CD4-positive, alpha-beta memory T cell (primary cell): ENCODE measurements around the gene PPM1H. TPM values are rescaled to one million over a fixed set of nuclear protein-coding genes. Genes with fewer than 3 reads are reported as not detected.

ENCODE experiments used
- CTCF ChIA-PET: fragments of 350-600 bp; sonication (Branson Sonifier 250); formaldehyde crosslinking; loops from one replicate; lab custom pipeline; 2021; ENCODE audit warnings: inconsistent platforms; ENCODE audit not compliant: partially characterized antibody; lab: Charles Lee
- POLR2A ChIA-PET: fragments of 350-600 bp; sonication (Branson Sonifier 250); formaldehyde crosslinking; loops from one replicate; lab custom pipeline; 2021; ENCODE audit not compliant: partially characterized antibody; lab: Charles Lee
- DNase-seq, 5 donors: peaks; one replicate each; pipeline versions ENCODE4 v3.0.0 to v3.0.0-alpha.2; 2020 to 2022; ENCODE audit warnings: mixed read lengths in 1 of 5
- H3K27ac ChIP-seq: one replicate; pipeline ENCODE4 v1.7.0; 2013; ENCODE audit warnings: low read depth, low read length
- H3K27me3 ChIP-seq: 2 replicates; pipeline ENCODE4 v1.7.0; 2013; ENCODE audit warnings: mild to moderate bottlenecking, low read length, moderate library complexity; ENCODE audit not compliant: insufficient read depth
- H3K36me3 ChIP-seq: 2 replicates; pipeline ENCODE4 v1.7.0; 2013; ENCODE audit warnings: mild to moderate bottlenecking, low read length, moderate library complexity; ENCODE audit not compliant: insufficient read depth
- H3K4me1 ChIP-seq: 2 replicates; pipeline ENCODE4 v1.7.0; 2013; ENCODE audit warnings: mild to moderate bottlenecking, low read length, moderate library complexity; ENCODE audit not compliant: insufficient read depth
- H3K4me3 ChIP-seq, 2 donors: one replicate each; pipeline ENCODE4 v1.7.0; 2013; ENCODE audit warnings: low read length in 2 of 2, mild to moderate bottlenecking in 1 of 2
- H3K9me3 ChIP-seq, 2 donors: one replicate each; pipeline ENCODE4 v1.7.0; 2013; ENCODE audit warnings: low read length in 2 of 2, control low read depth in 1 of 2; ENCODE audit not compliant: control insufficient read depth in 1 of 2
- H3K27ac Mint-ChIP-seq, 7 donors: one replicate each; pipeline ENCODE4 v1.8.0; 2020 to 2021; ENCODE audit warnings: mixed read lengths in 7 of 7, mild to moderate bottlenecking in 6 of 7, inconsistent platforms in 3 of 7, moderate library complexity in 3 of 7
- H3K27me3 Mint-ChIP-seq, 2 donors: one replicate each; pipeline ENCODE4 v1.8.0; 2020 to 2021; ENCODE audit warnings: mixed read lengths in 2 of 2
- H3K36me3 Mint-ChIP-seq, 2 donors: one replicate each; pipeline ENCODE4 v1.8.0; 2020 to 2021; ENCODE audit warnings: mixed read lengths in 2 of 2, inconsistent platforms in 1 of 2, mild to moderate bottlenecking in 1 of 2
- H3K4me1 Mint-ChIP-seq, 4 donors: one replicate each; pipeline ENCODE4 v1.8.0; 2020 to 2021; ENCODE audit warnings: mixed read lengths in 4 of 4, mild to moderate bottlenecking in 1 of 4
- H3K4me3 Mint-ChIP-seq, 8 donors: one replicate each; pipeline ENCODE4 v1.8.0; 2020 to 2021; ENCODE audit warnings: mixed read lengths in 8 of 8, mild to moderate bottlenecking in 7 of 8, moderate library complexity in 6 of 8, inconsistent platforms in 3 of 8
- H3K9me3 Mint-ChIP-seq, 8 donors: one replicate each; pipeline ENCODE4 v1.8.0; 2020 to 2021; ENCODE audit warnings: mixed read lengths in 8 of 8, mild to moderate bottlenecking in 5 of 8, inconsistent platforms in 3 of 8, moderate library complexity in 1 of 8
- intact Hi-C: fragments of 100-400 bp; cut with micrococcal nuclease; formaldehyde crosslinking; loops from one replicate; pipeline ENCODE4 v1.15.1; 2023
- polyA plus RNA-seq, 2 donors: library from polyadenylated mRNA; unstranded; fragments of 300-500 nt; fragmentation: Illumina TruSeq; gene quantifications; one replicate each; pipeline ENCODE4 v1.2.3, GENCODE V29; 2021
- total RNA-seq, 2 experiments: library from RNA; stranded (reverse); gene quantifications; one replicate each; pipeline ENCODE4 v1.2.3, GENCODE V29; 2021

Gene PPM1H
- total and polyA plus RNA-seq, 4 experiments from 2014 or later, result 0.06 to 0.14 TPM; not detected in 2

DNA sequence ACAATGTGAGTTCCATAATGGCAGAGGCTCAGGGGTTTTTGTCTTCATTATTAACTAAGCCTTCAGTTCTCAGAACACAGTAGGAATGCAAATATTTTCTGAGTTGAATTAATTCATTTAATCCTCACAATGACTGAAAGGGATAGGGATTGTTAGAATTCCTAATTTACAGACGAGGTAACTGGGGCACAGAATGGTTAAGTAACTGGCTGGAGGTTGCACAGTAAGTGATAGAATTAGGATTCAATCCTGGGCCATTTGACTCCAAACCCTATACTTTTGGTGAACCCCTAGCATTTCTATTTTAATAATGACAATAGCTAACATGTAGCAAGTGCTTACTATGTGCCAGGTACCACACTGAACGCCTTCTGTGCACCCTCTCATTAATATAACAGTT is 163.1 kb downstream of the PPM1H start:
- Mint-ChIP-seq H3K9me3 (no peaks in the 10 kb centered on the region), H3K4me1 (no peaks in the 10 kb centered on the region), H3K4me3 (no peak overlapping the region), H3K27ac (no peak overlapping the region), H3K27me3 (no peaks in the 10 kb centered on the region), H3K36me3 (no peaks in the 10 kb centered on the region)
- H3K4me1 ChIP-seq, result no peaks in the 10 kb centered on the region
- intact Hi-C loops, result no loop called here
- no peaks in the 10 kb centered on the region for H3K9me3 ChIP-seq
- POLR2A ChIA-PET, result no interaction called here
- no peak overlapping the region for H3K27ac ChIP-seq
- no peaks in the 10 kb centered on the region for H3K27me3 ChIP-seq
- no peaks in the 10 kb centered on the region for H3K36me3 ChIP-seq
- no peak overlapping the region for H3K4me3 ChIP-seq
- CTCF ChIA-PET, result no interaction called here
- DNase-seq, result no peak

DNA sequence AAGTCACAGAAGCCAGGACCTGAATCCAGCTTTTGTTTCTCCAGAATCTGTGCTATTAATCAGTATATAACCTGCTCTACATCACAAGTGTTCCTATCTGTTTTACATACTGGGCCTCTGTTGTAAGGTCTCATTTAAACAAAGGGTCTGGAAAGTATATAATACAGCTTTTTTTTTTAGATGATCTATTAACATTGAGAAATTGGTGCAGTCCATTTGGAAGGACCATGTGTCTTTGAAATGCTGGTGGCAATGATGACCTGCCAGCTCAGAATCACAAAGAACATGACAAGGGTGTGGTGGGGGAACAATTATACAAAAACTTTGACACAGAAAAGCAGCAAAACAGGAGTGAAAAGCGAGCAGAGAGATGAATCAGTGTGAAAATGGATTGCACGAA is 164.6 kb downstream of the PPM1H start:
- H3K9me3 ChIP-seq, result no peaks in the 10 kb centered on the region
- H3K36me3 ChIP-seq, result no peaks in the 10 kb centered on the region
- no peaks in the 10 kb centered on the region for H3K4me1 Mint-ChIP-seq
- no peaks in the 10 kb centered on the region for H3K36me3 Mint-ChIP-seq
- no peaks in the 10 kb centered on the region for H3K9me3 Mint-ChIP-seq
- DNase-seq, result no peak
- H3K4me3 Mint-ChIP-seq, result no peak overlapping the region
- CTCF ChIA-PET, result interaction anchor here (0.6 to 1.1 kb wide), 2 partner anchors 24 to 386 kb away, joined by 3 read pairs; no protein-coding TSS in a partner anchor
- H3K4me1 ChIP-seq, result no peaks in the 10 kb centered on the region
- intact Hi-C loops, result no loop called here
- H3K27ac ChIP-seq, result no peak overlapping the region
- peaks cover 0 to 3% of the 10 kb centered on the region in 2 donors for H3K27me3 Mint-ChIP-seq
- no peaks in the 10 kb centered on the region for H3K27me3 ChIP-seq
- peak overlapping the region in 1 of 7 donors; percentile 4 for H3K27ac Mint-ChIP-seq
- POLR2A ChIA-PET, result interaction anchor here (0.6 kb wide), 1 partner anchor 71 kb away, joined by 3 read pairs; no protein-coding TSS in a partner anchor
- no peak overlapping the region for H3K4me3 ChIP-seq

GRCh38 chr12:62769076-62769619 is 165.8 kb downstream of the PPM1H start:
- Histone ChIP-seq H3K9me3 (no peaks in the 10 kb centered on the region), H3K4me1 (no peaks in the 10 kb centered on the region), H3K27ac (no peak overlapping the region), H3K36me3 (no peaks in the 10 kb centered on the region), H3K4me3 (no peak overlapping the region), H3K27me3 (no peaks in the 10 kb centered on the region)
- Mint-ChIP-seq H3K27ac (no peak overlapping the region), H3K4me3 (no peak overlapping the region), H3K36me3 (no peaks in the 10 kb centered on the region), H3K4me1 (no peaks in the 10 kb centered on the region), H3K9me3 (no peaks in the 10 kb centered on the region), H3K27me3 (peaks cover 0 to 3% of the 10 kb centered on the region in 2 donors)
- ChIA-PET POLR2A (no interaction called here), CTCF (interaction anchor here (0.9 kb wide), 1 partner anchor 25 kb away, joined by 3 read pairs; no protein-coding TSS in a partner anchor)
- intact Hi-C loops, result no loop called here
- DNase-seq, result no peak

DNA sequence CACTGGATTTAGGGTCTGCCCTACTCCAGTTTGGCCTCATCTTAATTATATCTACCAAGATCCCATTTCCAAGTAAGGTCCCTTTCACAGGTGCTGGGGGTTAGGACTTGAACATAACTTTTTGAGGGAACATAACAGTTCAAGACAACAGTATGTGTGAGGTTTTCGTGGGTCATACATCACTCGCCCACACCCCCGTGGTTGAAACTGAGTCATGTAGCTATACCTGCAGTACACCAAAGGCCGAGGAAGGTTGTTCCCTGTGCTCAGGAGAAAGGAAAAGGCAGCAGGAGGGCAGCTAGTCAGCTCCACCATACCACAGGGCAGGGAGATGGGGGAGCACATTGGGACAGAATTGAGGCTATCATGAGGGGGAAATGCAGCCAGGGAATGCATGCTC is 167.0 kb downstream of the PPM1H start:
- CTCF ChIA-PET, result no interaction called here

GRCh38 chr12:62767496-62767895 is 167.5 kb downstream of the PPM1H start:
- H3K27ac Mint-ChIP-seq, result no peak overlapping the region
- H3K4me3 ChIP-seq, result no peak overlapping the region
- CTCF ChIA-PET, result no interaction called here
- H3K9me3 Mint-ChIP-seq, result no peaks in the 10 kb centered on the region
- no peak overlapping the region for H3K27ac ChIP-seq
- no peaks in the 10 kb centered on the region for H3K36me3 ChIP-seq
- H3K9me3 ChIP-seq, result no peaks in the 10 kb centered on the region
- no peak overlapping the region for H3K4me3 Mint-ChIP-seq
- H3K4me1 Mint-ChIP-seq, result no peaks in the 10 kb centered on the region
- DNase-seq, result no peak
- H3K27me3 Mint-ChIP-seq, result peaks cover 0 to 9% of the 10 kb centered on the region in 2 donors
- no peaks in the 10 kb centered on the region for H3K36me3 Mint-ChIP-seq
- intact Hi-C loops, result no loop called here
- POLR2A ChIA-PET, result no interaction called here
- no peaks in the 10 kb centered on the region for H3K27me3 ChIP-seq
- H3K4me1 ChIP-seq, result no peaks in the 10 kb centered on the region

More for the DNA sequence above, 167.0 kb downstream of the PPM1H start:
- Histone ChIP-seq H3K27me3 (no peaks in the 10 kb centered on the region), H3K9me3 (no peaks in the 10 kb centered on the region), H3K4me1 (no peaks in the 10 kb centered on the region), H3K4me3 (no peak overlapping the region), H3K27ac (no peak overlapping the region), H3K36me3 (no peaks in the 10 kb centered on the region)
- no peaks in the 10 kb centered on the region for H3K4me1 Mint-ChIP-seq
- H3K4me3 Mint-ChIP-seq, result no peak overlapping the region
- no peaks in the 10 kb centered on the region for H3K36me3 Mint-ChIP-seq
- H3K9me3 Mint-ChIP-seq, result no peaks in the 10 kb centered on the region
- peaks cover 0 to 7% of the 10 kb centered on the region in 2 donors for H3K27me3 Mint-ChIP-seq
- intact Hi-C loops, result no loop called here
- no peak overlapping the region for H3K27ac Mint-ChIP-seq
- DNase-seq, result no peak
- POLR2A ChIA-PET, result no interaction called here

DNA sequence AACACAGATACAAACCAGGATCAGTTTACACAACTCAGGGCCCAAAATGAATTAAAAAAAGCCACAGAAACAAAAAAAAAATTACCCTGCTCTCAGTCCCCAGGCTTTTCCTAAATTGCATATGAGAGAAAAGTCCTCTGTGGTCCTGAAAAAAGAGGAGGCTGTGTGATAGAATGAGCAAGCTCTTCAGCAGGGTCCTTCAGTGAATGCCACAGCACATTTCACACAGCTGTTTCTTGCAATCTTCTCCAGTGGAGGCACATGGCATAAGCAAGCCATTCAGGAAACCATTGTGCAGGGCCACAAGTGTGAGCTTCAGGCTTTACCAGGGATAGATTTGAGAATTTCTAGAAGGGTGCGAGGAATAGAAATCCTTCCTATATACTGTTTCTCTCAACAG is 168.5 kb downstream of the PPM1H start:
- DNase-seq, result no peak
- H3K27ac ChIP-seq, result no peak overlapping the region
- no peak overlapping the region for H3K4me3 ChIP-seq
- H3K4me3 Mint-ChIP-seq, result no peak overlapping the region
- H3K4me1 ChIP-seq, result no peaks in the 10 kb centered on the region
- ChIA-PET CTCF (no interaction called here), POLR2A (no interaction called here)
- no peaks in the 10 kb centered on the region for H3K27me3 ChIP-seq
- H3K36me3 ChIP-seq, result no peaks in the 10 kb centered on the region
- intact Hi-C loops, result no loop called here
- no peaks in the 10 kb centered on the region for H3K4me1 Mint-ChIP-seq
- H3K9me3 Mint-ChIP-seq, result no peaks in the 10 kb centered on the region
- peaks cover 0 to 9% of the 10 kb centered on the region in 2 donors for H3K27me3 Mint-ChIP-seq
- no peaks in the 10 kb centered on the region for H3K9me3 ChIP-seq
- H3K36me3 Mint-ChIP-seq, result no peaks in the 10 kb centered on the region
- H3K27ac Mint-ChIP-seq, result no peak overlapping the region

DNA sequence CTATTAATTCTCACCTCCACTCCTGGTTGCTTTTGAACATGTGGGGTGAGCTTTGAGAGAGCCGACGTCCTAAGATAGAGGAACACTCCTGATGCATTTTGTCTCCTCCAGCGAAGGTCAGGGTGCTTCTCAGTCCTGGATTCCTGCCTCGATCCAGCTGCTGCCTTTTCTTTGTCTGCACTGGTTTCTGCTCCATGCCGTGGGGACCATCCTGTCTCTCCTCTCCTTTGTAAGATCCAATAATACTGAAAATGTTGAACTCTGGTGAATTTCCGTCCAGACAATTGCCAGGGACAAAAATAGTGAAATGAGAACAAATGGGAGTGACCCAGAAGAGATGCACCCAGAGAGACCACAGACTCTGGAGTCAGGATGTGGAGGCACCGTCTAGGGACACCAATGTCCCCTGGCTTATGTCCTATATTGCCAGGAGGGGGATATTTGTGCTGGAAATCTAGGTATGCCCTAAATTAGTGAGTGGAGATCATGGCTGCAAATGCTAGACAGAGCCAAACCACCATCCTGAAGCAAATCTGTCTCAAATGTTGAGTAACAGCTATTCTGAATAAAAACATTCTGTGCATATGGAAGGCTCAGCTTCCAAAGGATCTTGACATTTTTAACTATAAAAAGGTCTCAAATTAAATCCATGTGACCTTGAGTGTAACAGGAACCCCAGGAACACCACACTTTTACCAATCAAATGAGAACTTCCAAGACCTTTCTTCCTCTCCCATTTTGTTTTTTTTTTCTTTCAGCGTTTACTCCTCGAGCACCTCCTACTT is 170.9 kb downstream of the PPM1H start:
- no peak overlapping the region for H3K4me3 ChIP-seq
- CTCF ChIA-PET, result no interaction called here
- no peaks in the 10 kb centered on the region for H3K36me3 ChIP-seq
- H3K27ac Mint-ChIP-seq, result peak overlapping the region in 1 of 7 donors; percentile 5
- H3K27me3 Mint-ChIP-seq, result peaks cover 6 to 12% of the 10 kb centered on the region in 2 donors
- H3K36me3 Mint-ChIP-seq, result no peaks in the 10 kb centered on the region
- no peak for DNase-seq
- POLR2A ChIA-PET, result no interaction called here
- peaks cover 0 to 2% (median 0%) of the 10 kb centered on the region in 8 donors for H3K9me3 Mint-ChIP-seq
- no peak overlapping the region for H3K4me3 Mint-ChIP-seq
- no peaks in the 10 kb centered on the region for H3K4me1 ChIP-seq
- no peak overlapping the region for H3K27ac ChIP-seq
- peaks cover 0 to 4% (median 0%) of the 10 kb centered on the region in 4 donors for H3K4me1 Mint-ChIP-seq
- H3K27me3 ChIP-seq, result no peaks in the 10 kb centered on the region
- no peaks in the 10 kb centered on the region for H3K9me3 ChIP-seq
- intact Hi-C loops, result no loop called here
